PFSK-1 (cell line): ENCODE results near the gene MARCHF9.

Experiments used
- POLR2AphosphoS5 ChIP-seq: IDR thresholded peaks from 2 replicates; pipeline ENCODE4 v1.6.1; 2012; ENCODE audit warnings: low read depth, mild to moderate bottlenecking, control low read depth, low read length, moderate library complexity
- TAF1 ChIP-seq: IDR thresholded peaks from 2 replicates; pipeline ENCODE4 v1.6.1; 2012; ENCODE audit warnings: low read length, control low read depth, borderline replicate concordance; ENCODE audit not compliant: insufficient read depth

DNA sequence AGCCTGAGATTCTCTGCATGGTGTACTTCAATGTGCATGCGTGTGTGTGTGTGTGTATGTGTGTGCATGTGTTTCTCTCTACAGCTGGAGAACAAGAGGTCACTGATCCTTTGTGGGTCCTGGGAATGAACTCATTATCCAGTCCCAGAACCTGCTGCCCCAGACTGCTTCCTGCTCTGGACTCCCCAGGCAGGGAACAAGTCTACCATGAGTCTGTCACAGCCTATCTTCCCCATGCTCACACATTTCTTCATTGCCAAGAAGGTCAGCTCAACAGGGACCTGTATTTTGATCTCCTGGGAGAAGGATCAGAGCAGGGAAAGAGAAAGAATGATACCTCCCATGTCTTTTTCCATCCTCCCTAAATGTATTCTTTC is 13.5 kb upstream of the MARCHF9 start:
- TF ChIP-seq POLR2AphosphoS5 (no peak), TAF1 (no peak)
